Middle frontal gyrus (tissue), 1 donor: ENCODE results near the gene OR2AG2.

Source experiments
- DNase-seq: peaks from one replicate; pipeline ENCODE4 v3.0.0-alpha.2; 2015; ENCODE audit warnings: low spot score; ENCODE audit errors: extremely low spot score

OR2AG2 gene

GRCh38 chr11:6738590-6738989, 33.2 kb downstream of the OR2AG2 start:
- DNase-seq = no peak

DNA sequence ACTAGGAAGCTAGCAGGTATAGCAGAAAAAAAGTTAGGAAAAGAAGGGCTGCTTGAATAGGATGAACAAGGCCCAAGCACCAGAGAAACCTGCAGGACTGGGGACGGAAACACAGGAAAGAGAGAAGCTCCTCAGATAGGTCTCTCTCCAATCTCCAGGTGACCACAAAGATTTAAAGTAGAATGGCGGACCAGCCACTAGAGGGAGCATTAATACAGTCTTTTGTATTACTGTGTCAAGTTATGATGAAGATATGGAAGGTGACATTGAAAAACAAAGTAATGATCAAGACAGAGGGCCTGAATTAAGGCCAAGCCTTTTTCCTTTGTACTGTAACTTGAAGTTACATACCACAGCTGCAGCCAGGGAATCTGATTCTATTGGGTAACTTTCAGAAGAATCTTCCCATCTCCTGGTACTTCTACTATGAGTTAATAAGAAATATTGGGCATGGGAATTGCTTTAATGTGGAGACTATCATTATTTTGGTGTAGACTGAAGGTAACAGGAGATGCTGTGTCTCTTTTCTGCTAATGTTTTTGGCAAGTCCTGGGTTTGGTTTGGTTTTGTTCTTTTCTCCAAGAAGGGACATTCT, 33.8 kb downstream of the OR2AG2 start:
- no peak for DNase-seq

- DNase-seq = no peak
Measured at GRCh38 chr11:6736495-6737121, 35.2 kb downstream of the OR2AG2 start.

DNA sequence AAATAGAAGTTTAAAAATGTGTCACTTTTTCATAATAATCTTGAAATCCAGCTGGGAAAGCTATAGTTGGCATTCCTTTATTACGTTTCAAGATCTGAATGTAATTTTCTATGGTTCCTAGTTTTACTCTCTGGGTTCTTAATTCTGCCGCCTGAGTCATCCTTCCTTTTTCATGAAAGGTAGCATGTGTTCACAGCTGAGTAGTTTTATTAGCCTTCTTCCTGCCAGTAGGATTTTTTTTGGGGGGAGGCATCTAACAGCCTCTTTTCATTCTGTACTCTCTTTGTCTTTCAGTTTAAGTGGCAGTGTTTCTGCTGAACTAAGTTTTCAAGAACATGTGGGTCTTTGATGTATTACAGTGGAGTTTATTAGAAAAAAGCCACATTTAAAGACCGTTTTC, 36.5 kb downstream of the OR2AG2 start:
- no peak for DNase-seq

DNA sequence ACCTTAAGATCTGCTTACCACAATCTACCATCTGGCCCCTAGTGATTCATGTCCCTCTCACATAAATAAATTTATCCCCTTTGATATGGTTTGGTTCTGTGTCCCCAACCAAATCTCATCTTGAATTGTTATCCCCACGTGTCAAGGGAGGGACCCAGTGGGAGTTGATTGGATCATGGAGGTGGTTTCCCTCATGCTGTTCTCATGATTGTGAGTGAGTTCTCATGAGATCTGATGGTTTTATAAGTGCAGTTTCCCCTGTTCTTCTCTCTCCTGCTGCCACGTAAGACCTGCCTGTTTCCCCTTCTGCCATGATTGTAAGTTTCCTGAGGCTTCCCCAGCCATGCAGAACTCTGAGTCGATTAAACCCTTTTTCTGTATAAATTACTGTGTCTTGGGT, 37.2 kb downstream of the OR2AG2 start:
- DNase-seq = no peak

GRCh38 chr11:6733326-6734275, 38.2 kb downstream of the OR2AG2 start:
- no peak for DNase-seq

- DNase-seq = no peak
Measured at GRCh38 chr11:6727971-6728760, 43.6 kb downstream of the OR2AG2 start.

DNA sequence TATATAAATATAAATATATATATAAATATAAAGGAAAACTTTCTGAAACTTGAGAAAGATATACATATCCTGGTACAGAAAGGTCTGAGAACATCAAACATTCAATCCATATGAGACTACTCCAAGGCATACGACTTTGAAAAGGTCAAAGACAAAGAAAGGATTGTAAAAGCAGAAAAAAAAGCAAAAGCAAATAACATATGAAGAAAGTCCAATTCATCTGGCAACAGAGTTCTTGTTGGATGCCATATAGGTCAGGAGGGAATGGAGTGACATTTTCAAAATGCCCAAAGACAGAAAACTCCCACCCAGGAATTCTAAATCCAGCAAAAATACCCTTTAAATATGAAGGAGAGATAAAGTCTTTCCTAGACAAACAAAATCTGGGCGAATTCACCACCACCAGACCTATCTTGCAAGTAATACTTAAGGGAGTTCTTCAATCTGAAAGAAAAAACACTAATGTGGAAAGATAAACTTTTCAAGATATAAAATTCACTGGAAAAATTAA, 46.3 kb downstream of the OR2AG2 start:
- DNase-seq = no peak

- no peak for DNase-seq
Measured at GRCh38 chr11:6724013-6724412, 47.8 kb downstream of the OR2AG2 start.

- DNase-seq = no peak
Measured at GRCh38 chr11:6721343-6721742, 50.4 kb downstream of the OR2AG2 start.

DNA sequence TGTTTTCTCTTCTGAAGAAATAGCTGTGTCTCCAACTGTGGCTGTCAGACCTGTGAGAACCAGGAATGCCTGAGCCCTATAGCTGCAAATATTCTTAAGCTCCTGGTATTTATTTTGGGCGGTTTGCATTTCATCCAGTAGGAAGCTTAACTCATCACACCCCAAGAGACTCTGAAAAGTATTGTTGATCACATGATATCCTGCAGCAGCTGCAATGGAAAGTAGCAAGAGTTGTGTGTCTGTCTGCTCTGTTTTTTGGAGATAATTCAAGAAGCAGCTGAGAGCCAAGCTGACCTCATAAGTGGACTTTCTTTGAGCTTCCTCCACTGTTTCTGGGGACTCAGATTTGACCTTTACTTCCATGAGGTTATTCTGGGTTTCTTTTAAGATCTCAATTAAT, 52.2 kb downstream of the OR2AG2 start:
- no peak for DNase-seq

DNA sequence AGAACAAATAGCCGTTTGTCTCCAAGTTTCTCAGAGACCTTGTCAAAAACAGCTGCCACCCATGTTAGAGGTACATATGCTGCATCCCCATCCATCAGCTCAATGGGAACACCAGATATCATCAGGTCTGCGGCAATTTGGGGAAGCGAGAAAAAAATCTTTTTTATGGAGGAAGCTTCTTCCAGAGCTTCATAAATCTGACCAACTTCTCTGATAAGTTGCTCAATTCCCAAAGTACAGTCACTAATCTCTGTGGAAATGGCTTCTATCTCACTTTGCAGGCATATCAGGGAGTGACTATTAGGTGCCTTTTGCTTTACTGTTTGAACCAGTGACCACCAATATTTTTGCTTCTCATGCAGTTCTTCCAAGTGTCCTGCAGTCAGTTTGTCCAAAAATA, 54.4 kb downstream of the OR2AG2 start:
- DNase-seq = no peak
